CD4-positive, alpha-beta memory T cell (primary cell): ENCODE measurements around the gene TSPYL4. TPM values are rescaled to one million over a fixed set of nuclear protein-coding genes. Genes with fewer than 3 reads are reported as not detected.

Source experiments
- CTCF ChIA-PET: fragments of 350-600 bp; sonication (Branson Sonifier 250); formaldehyde crosslinking; loops from one replicate; lab custom pipeline; 2021; ENCODE audit warnings: inconsistent platforms; ENCODE audit not compliant: partially characterized antibody; lab: Charles Lee
- POLR2A ChIA-PET: fragments of 350-600 bp; sonication (Branson Sonifier 250); formaldehyde crosslinking; loops from one replicate; lab custom pipeline; 2021; ENCODE audit not compliant: partially characterized antibody; lab: Charles Lee
- DNase-seq, 5 donors: peaks; one replicate each; pipeline versions ENCODE4 v3.0.0 to v3.0.0-alpha.2; 2020 to 2022; ENCODE audit warnings: mixed read lengths in 1 of 5
- H3K27ac ChIP-seq: one replicate; pipeline ENCODE4 v1.7.0; 2013; ENCODE audit warnings: low read depth, low read length
- H3K27me3 ChIP-seq: 2 replicates; pipeline ENCODE4 v1.7.0; 2013; ENCODE audit warnings: mild to moderate bottlenecking, low read length, moderate library complexity; ENCODE audit not compliant: insufficient read depth
- H3K36me3 ChIP-seq: 2 replicates; pipeline ENCODE4 v1.7.0; 2013; ENCODE audit warnings: mild to moderate bottlenecking, low read length, moderate library complexity; ENCODE audit not compliant: insufficient read depth
- H3K4me1 ChIP-seq: 2 replicates; pipeline ENCODE4 v1.7.0; 2013; ENCODE audit warnings: mild to moderate bottlenecking, low read length, moderate library complexity; ENCODE audit not compliant: insufficient read depth
- H3K4me3 ChIP-seq, 2 donors: one replicate each; pipeline ENCODE4 v1.7.0; 2013; ENCODE audit warnings: low read length in 2 of 2, mild to moderate bottlenecking in 1 of 2
- H3K9me3 ChIP-seq, 2 donors: one replicate each; pipeline ENCODE4 v1.7.0; 2013; ENCODE audit warnings: low read length in 2 of 2, control low read depth in 1 of 2; ENCODE audit not compliant: control insufficient read depth in 1 of 2
- H3K27ac Mint-ChIP-seq, 7 donors: one replicate each; pipeline ENCODE4 v1.8.0; 2020 to 2021; ENCODE audit warnings: mixed read lengths in 7 of 7, mild to moderate bottlenecking in 6 of 7, inconsistent platforms in 3 of 7, moderate library complexity in 3 of 7
- H3K27me3 Mint-ChIP-seq, 2 donors: one replicate each; pipeline ENCODE4 v1.8.0; 2020 to 2021; ENCODE audit warnings: mixed read lengths in 2 of 2
- H3K36me3 Mint-ChIP-seq, 2 donors: one replicate each; pipeline ENCODE4 v1.8.0; 2020 to 2021; ENCODE audit warnings: mixed read lengths in 2 of 2, inconsistent platforms in 1 of 2, mild to moderate bottlenecking in 1 of 2
- H3K4me1 Mint-ChIP-seq, 4 donors: one replicate each; pipeline ENCODE4 v1.8.0; 2020 to 2021; ENCODE audit warnings: mixed read lengths in 4 of 4, mild to moderate bottlenecking in 1 of 4
- H3K4me3 Mint-ChIP-seq, 8 donors: one replicate each; pipeline ENCODE4 v1.8.0; 2020 to 2021; ENCODE audit warnings: mixed read lengths in 8 of 8, mild to moderate bottlenecking in 7 of 8, moderate library complexity in 6 of 8, inconsistent platforms in 3 of 8
- H3K9me3 Mint-ChIP-seq, 8 donors: one replicate each; pipeline ENCODE4 v1.8.0; 2020 to 2021; ENCODE audit warnings: mixed read lengths in 8 of 8, mild to moderate bottlenecking in 5 of 8, inconsistent platforms in 3 of 8, moderate library complexity in 1 of 8
- intact Hi-C: fragments of 100-400 bp; cut with micrococcal nuclease; formaldehyde crosslinking; loops from one replicate; pipeline ENCODE4 v1.15.1; 2023
- polyA plus RNA-seq, 2 donors: library from polyadenylated mRNA; unstranded; fragments of 300-500 nt; fragmentation: Illumina TruSeq; gene quantifications; one replicate each; pipeline ENCODE4 v1.2.3, GENCODE V29; 2021
- total RNA-seq, 2 experiments: library from RNA; stranded (reverse); gene quantifications; one replicate each; pipeline ENCODE4 v1.2.3, GENCODE V29; 2021

The TSPYL4 gene
- total and polyA plus RNA-seq, 4 experiments from 2014 or later = 8.0 to 23.0 (median 18.6) TPM

- no peaks in the 10 kb centered on the region for H3K4me1 ChIP-seq
- H3K27ac Mint-ChIP-seq = no peak overlapping the region
- H3K27me3 Mint-ChIP-seq = no peaks in the 10 kb centered on the region
- intact Hi-C loops = no loop called here
- no peaks in the 10 kb centered on the region for H3K9me3 Mint-ChIP-seq
- peaks cover 0 to 3% (median 0%) of the 10 kb centered on the region in 4 donors for H3K4me1 Mint-ChIP-seq
- H3K27me3 ChIP-seq = no peaks in the 10 kb centered on the region
- H3K36me3 ChIP-seq = no peaks in the 10 kb centered on the region
- H3K4me3 Mint-ChIP-seq = no peak overlapping the region
- no peak for DNase-seq
- H3K4me3 ChIP-seq = no peak overlapping the region
- POLR2A ChIA-PET = no interaction called here
- CTCF ChIA-PET = interaction anchor here (1.0 to 2.9 kb wide), 2 partner anchors 11 to 17 kb away, joined by 3 to 11 read pairs; no protein-coding TSS in a partner anchor
- no peaks in the 10 kb centered on the region for H3K9me3 ChIP-seq
- peaks cover 2 to 4% of the 10 kb centered on the region in 2 donors for H3K36me3 Mint-ChIP-seq
- H3K27ac ChIP-seq = no peak overlapping the region
These were observed 45.7 kb downstream of the TSPYL4 start for GRCh38 chr6:116208056-116208785.

GRCh38 chr6:116206231-116206903, 47.5 kb downstream of the TSPYL4 start:
- intact Hi-C loops = no loop called here
- CTCF ChIA-PET = interaction anchor here (0.7 to 2.9 kb wide), 3 partner anchors 9 to 13 kb away, joined by 3 to 11 read pairs (median 3); no protein-coding TSS in a partner anchor
- DNase-seq = no peak
- no peaks in the 10 kb centered on the region for H3K27me3 ChIP-seq
- peaks cover 2 to 4% of the 10 kb centered on the region in 2 donors for H3K36me3 Mint-ChIP-seq
- no peak overlapping the region for H3K27ac ChIP-seq
- H3K4me1 Mint-ChIP-seq = peaks cover 0 to 3% (median 0%) of the 10 kb centered on the region in 4 donors
- H3K4me3 Mint-ChIP-seq = no peak overlapping the region
- H3K27ac Mint-ChIP-seq = no peak overlapping the region
- H3K27me3 Mint-ChIP-seq = no peaks in the 10 kb centered on the region
- POLR2A ChIA-PET = no interaction called here
- H3K36me3 ChIP-seq = no peaks in the 10 kb centered on the region
- no peaks in the 10 kb centered on the region for H3K9me3 ChIP-seq
- no peaks in the 10 kb centered on the region for H3K9me3 Mint-ChIP-seq
- H3K4me1 ChIP-seq = no peaks in the 10 kb centered on the region
- H3K4me3 ChIP-seq = no peak overlapping the region

DNA sequence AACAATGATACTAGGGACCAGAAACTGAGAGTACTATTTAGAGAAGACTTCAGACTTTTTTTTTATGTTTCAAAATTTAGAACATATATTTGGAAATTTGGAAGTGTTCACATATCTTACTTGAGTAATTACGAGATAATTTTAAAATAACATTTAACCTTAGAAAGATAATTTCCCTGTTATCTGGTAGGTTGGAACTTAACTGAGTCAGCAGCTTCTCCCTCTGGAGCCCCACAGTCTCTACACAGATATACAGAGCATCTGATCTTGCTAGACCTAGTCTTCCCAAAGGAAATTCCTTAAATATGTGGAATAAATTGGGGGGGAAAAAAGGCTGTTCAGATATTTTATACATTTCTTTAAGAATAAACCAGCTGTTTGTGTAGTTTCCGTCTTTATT, 48.6 kb downstream of the TSPYL4 start:
- CTCF ChIA-PET = interaction anchor here (1.3 kb wide), 1 partner anchor 12 kb away, joined by 3 read pairs; no protein-coding TSS in a partner anchor
- POLR2A ChIA-PET = no interaction called here
- peaks cover 2 to 4% of the 10 kb centered on the region in 2 donors for H3K36me3 Mint-ChIP-seq
- no peak overlapping the region for H3K27ac ChIP-seq
- DNase-seq = no peak
- no peaks in the 10 kb centered on the region for H3K27me3 Mint-ChIP-seq
- no peaks in the 10 kb centered on the region for H3K4me1 ChIP-seq
- H3K9me3 ChIP-seq = no peaks in the 10 kb centered on the region
- H3K9me3 Mint-ChIP-seq = no peaks in the 10 kb centered on the region
- H3K27ac Mint-ChIP-seq = no peak overlapping the region
- intact Hi-C loops = no loop called here
- peaks cover 0 to 3% (median 0%) of the 10 kb centered on the region in 4 donors for H3K4me1 Mint-ChIP-seq
- no peaks in the 10 kb centered on the region for H3K27me3 ChIP-seq
- H3K36me3 ChIP-seq = no peaks in the 10 kb centered on the region
- H3K4me3 ChIP-seq = no peak overlapping the region
- H3K4me3 Mint-ChIP-seq = no peak overlapping the region

GRCh38 chr6:116201538-116201937, 52.3 kb downstream of the TSPYL4 start:
- no peak overlapping the region for H3K27ac ChIP-seq
- POLR2A ChIA-PET = no interaction called here
- H3K4me3 Mint-ChIP-seq = no peak overlapping the region

DNA sequence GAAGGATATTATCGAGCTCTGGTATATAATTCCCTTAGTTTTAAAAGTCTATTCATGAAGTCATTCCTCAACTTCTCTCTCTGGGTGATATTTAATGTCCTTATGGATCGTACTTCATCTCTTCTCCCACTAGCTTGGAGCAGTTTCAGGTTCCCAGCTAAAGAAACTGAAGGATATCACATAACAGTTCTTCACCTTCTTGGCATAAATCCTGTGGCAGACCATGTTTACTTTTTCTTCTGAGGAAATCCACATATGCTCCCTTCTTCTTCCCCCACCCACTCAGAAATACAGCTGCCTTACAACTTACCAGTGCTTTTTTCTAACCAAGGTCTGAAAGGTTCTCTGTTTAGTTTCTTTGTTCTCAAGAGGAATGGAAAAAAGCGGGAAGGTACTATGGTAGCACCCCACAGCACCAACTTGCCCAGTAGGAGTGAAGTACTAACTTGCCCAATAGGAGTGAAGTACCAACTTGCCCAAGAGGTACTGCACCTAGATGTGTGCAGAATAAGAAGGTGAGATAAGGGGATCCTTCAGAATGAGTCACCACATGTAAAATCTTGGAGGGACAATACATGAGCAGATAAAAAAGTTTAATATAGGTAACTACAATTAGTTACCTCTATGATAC, 53.1 kb downstream of the TSPYL4 start:
- DNase-seq = no peak
- Mint-ChIP-seq H3K27me3 (no peaks in the 10 kb centered on the region), H3K4me1 (peaks cover 0 to 4% (median 0%) of the 10 kb centered on the region in 4 donors), H3K9me3 (no peaks in the 10 kb centered on the region), H3K4me3 (no peak overlapping the region), H3K27ac (no peak overlapping the region), H3K36me3 (peaks cover 9 to 10% of the 10 kb centered on the region in 2 donors)
- no peaks in the 10 kb centered on the region for H3K9me3 ChIP-seq
- H3K27me3 ChIP-seq = no peaks in the 10 kb centered on the region
- H3K4me1 ChIP-seq = no peaks in the 10 kb centered on the region
- intact Hi-C loops = no loop called here
- CTCF ChIA-PET = no interaction called here
- no peak overlapping the region for H3K4me3 ChIP-seq
- H3K27ac ChIP-seq = no peak overlapping the region
- H3K36me3 ChIP-seq = no peaks in the 10 kb centered on the region
- POLR2A ChIA-PET = no interaction called here

More at GRCh38 chr6:116201538-116201937, 52.3 kb downstream of the TSPYL4 start:
- intact Hi-C loops = no loop called here
- CTCF ChIA-PET = no interaction called here
- no peaks in the 10 kb centered on the region for H3K9me3 ChIP-seq
- no peaks in the 10 kb centered on the region for H3K9me3 Mint-ChIP-seq
- H3K36me3 ChIP-seq = no peaks in the 10 kb centered on the region
- H3K4me3 ChIP-seq = no peak overlapping the region
- peaks cover 0 to 4% (median 0%) of the 10 kb centered on the region in 4 donors for H3K4me1 Mint-ChIP-seq
- no peak overlapping the region for H3K27ac Mint-ChIP-seq
- H3K4me1 ChIP-seq = no peaks in the 10 kb centered on the region
- peaks cover 9 to 10% of the 10 kb centered on the region in 2 donors for H3K36me3 Mint-ChIP-seq
- no peak for DNase-seq
- no peaks in the 10 kb centered on the region for H3K27me3 ChIP-seq
- H3K27me3 Mint-ChIP-seq = no peaks in the 10 kb centered on the region

Other genes with a start within 250 kb of the TSPYL4 start
- gene FRK, start 193.2 kb downstream of the TSPYL4 start, total RNA-seq = not detected
- under 1 TPM in 1 of 2 donors, not detected in 1; 0.04 TPM for gene FRK, start 193.2 kb downstream of the TSPYL4 start, polyA plus RNA-seq
- 10 to 100 TPM; 50.5 to 51.9 TPM for gene NT5DC1, start 153.2 kb downstream of the TSPYL4 start, total RNA-seq
- 10 to 100 TPM; 64.8 to 78.4 TPM for gene NT5DC1, start 153.2 kb downstream of the TSPYL4 start, polyA plus RNA-seq
- gene COL10A1, start 127.9 kb downstream of the TSPYL4 start, total RNA-seq = not detected
- not detected for gene COL10A1, start 127.9 kb downstream of the TSPYL4 start, polyA plus RNA-seq
- 100 to 1,000 TPM; 107 to 109 TPM for gene TSPYL1, start 25.9 kb upstream of the TSPYL4 start, total RNA-seq
- gene TSPYL1, start 25.9 kb upstream of the TSPYL4 start, polyA plus RNA-seq = 10 to 100 TPM; 41.8 to 62.0 TPM
- gene DSE, start 116.9 kb upstream of the TSPYL4 start, total RNA-seq = 1 to 10 TPM; 6.0 to 9.0 TPM
- 1 to 10 TPM; 1.9 to 5.7 TPM for gene DSE, start 116.9 kb upstream of the TSPYL4 start, polyA plus RNA-seq
- 1 to 10 TPM; 2.4 to 3.0 TPM for gene CALHM6, start 207.3 kb upstream of the TSPYL4 start, total RNA-seq
- gene CALHM6, start 207.3 kb upstream of the TSPYL4 start, polyA plus RNA-seq = 100 to 1,000 TPM in 1 of 2 donors, 10 to 100 TPM in 1; 24.4 to 116 TPM